RWPE1 (cell line): ENCODE results near the gene LPCAT3.

Experiments used
- CTCF ChIA-PET: fragments of 350-600 bp; sonication (Branson Sonifier 250); formaldehyde crosslinking; extraction: SDS; loops from one replicate; lab custom pipeline; 2021; lab: Yijun Ruan, JAX
- POLR2A ChIA-PET: fragments of 400-600 bp; formaldehyde crosslinking; extraction: SDS; loops from one replicate; lab custom pipeline; 2020; ENCODE audit warnings: antibody characterized with exemption; ENCODE audit not compliant: low non-redundant PET; lab: Yijun Ruan, JAX
- DNase-seq: peaks from one replicate; pipeline ENCODE4 v3.0.0; 2012; ENCODE audit warnings: low spot score
- H3K27ac ChIP-seq: fragments of 450-650 bp; 2 replicates; pipeline ENCODE4 v1.5.1; 2017
- TF ChIP-seq, protein P1 (sequence below): fragments of 450-650 bp; conservative IDR thresholded peaks from 2 replicates; pipeline ENCODE4 v1.5.1; 2017; ENCODE audit warnings: low read depth, mild to moderate bottlenecking

LPCAT3 gene

DNA sequence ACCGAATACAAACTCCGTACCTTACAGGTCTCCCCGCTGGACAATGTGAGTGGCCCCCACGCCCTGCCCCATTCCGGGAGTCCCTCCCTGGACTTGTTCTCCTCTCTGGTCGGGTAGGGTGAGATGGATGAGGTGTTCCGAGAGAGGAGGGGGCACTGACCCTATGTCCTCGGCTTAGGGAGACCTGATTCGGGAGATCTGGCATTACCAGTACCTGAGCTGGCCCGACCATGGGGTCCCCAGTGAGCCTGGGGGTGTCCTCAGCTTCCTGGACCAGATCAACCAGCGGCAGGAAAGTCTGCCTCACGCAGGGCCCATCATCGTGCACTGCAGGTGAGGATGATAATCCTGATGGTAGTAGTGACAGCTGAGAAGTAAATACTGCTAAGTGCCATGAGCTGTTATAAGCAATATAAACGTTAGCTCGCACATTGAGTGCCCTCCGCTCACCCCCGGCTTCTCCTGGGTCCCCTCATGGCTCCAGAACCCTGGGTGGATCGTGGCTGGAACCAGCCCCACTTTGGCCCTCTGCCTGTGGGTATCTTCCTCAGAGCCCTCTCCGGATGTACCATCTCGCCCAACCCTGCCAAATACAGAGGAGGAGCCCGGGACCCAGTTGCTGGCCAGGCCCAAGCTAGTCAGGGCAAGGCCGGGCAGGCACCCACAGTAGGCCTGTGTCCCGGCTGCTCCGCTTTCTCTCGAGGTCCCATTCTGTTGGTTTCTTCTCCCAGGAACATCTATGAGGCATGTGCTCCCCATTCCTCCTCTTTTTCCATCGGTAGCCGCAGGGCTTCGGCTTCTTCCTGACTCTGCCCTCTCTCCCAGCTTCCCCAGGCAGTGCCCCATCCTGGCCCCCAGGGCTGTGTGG is 60.3 kb downstream of the LPCAT3 start:
- TF ChIP-seq, protein P1, sequence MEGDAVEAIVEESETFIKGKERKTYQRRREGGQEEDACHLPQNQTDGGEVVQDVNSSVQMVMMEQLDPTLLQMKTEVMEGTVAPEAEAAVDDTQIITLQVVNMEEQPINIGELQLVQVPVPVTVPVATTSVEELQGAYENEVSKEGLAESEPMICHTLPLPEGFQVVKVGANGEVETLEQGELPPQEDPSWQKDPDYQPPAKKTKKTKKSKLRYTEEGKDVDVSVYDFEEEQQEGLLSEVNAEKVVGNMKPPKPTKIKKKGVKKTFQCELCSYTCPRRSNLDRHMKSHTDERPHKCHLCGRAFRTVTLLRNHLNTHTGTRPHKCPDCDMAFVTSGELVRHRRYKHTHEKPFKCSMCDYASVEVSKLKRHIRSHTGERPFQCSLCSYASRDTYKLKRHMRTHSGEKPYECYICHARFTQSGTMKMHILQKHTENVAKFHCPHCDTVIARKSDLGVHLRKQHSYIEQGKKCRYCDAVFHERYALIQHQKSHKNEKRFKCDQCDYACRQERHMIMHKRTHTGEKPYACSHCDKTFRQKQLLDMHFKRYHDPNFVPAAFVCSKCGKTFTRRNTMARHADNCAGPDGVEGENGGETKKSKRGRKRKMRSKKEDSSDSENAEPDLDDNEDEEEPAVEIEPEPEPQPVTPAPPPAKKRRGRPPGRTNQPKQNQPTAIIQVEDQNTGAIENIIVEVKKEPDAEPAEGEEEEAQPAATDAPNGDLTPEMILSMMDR, result no peak
- DNase-seq, result no peak
- ChIA-PET CTCF (no interaction called here), POLR2A (interaction anchor here (1.3 kb wide), 1 partner anchor 11 kb away, joined by 5 read pairs; no protein-coding TSS in a partner anchor)
- H3K27ac ChIP-seq, result peak overlapping the region; percentile 66

DNA sequence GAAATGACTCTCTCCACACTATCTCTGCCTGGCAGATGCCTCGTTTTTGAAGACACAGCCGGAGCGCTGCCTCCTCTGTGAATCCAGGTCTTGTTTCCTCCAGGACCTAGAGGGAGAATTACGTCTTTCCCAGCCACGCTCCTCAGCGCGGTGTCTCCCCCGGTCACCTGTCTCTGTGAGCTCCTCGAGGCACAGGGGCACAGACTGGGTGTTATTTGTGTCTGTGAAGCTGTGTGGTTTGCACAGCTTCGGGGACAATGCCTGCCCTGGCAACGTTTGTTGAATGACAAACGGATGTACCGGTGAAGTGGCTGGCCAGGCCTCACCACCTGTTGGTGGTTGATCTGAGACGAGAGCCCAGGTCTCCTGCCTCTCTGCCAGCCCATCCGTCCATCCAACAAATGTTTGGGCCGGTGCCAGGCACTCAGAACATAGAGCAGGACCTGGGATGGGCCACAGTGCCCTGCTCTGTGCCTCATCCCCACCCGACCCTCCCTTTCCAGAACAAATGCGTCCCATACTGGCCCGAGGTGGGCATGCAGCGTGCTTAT is 61.0 kb downstream of the LPCAT3 start:
- POLR2A ChIA-PET, result no interaction called here
- peak overlapping the region; percentile 66 for H3K27ac ChIP-seq
- CTCF ChIA-PET, result no interaction called here
- no peak for DNase-seq
- TF ChIP-seq, protein P1, result no peak

DNA sequence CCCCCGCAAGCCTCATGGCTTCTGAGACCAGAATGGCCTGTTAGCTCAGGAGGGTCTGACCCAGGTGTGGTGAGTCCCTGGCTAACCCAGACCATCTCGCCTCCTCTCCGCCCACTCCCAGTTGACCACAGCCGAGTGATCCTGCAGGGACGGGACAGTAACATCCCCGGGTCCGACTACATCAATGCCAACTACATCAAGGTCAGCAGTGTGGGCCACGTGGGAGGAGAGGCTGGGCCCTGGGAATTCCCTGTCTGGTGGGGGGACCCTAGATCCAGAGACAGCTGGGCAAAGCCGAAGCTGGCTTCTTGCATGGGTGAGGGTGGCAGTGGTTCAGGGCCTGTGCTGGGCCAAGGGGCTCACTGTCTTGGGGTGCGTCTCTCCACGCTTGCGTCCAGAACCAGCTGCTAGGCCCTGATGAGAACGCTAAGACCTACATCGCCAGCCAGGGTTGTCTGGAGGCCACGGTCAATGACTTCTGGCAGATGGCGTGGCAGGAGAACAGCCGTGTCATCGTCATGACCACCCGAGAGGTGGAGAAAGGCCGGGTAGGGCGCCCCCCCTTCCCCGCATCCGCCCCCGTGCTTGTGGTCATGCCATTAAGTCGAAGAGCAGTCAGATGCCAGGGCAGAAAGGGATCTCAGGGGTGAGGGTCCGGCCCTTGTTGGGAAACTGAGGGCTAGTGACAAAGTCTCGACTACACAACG is 62.1 kb downstream of the LPCAT3 start:
- DNase-seq, result no peak
- CTCF ChIA-PET, result no interaction called here
- no peak overlapping the region for H3K27ac ChIP-seq
- TF ChIP-seq, protein P1, result no peak
- POLR2A ChIA-PET, result no interaction called here

DNA sequence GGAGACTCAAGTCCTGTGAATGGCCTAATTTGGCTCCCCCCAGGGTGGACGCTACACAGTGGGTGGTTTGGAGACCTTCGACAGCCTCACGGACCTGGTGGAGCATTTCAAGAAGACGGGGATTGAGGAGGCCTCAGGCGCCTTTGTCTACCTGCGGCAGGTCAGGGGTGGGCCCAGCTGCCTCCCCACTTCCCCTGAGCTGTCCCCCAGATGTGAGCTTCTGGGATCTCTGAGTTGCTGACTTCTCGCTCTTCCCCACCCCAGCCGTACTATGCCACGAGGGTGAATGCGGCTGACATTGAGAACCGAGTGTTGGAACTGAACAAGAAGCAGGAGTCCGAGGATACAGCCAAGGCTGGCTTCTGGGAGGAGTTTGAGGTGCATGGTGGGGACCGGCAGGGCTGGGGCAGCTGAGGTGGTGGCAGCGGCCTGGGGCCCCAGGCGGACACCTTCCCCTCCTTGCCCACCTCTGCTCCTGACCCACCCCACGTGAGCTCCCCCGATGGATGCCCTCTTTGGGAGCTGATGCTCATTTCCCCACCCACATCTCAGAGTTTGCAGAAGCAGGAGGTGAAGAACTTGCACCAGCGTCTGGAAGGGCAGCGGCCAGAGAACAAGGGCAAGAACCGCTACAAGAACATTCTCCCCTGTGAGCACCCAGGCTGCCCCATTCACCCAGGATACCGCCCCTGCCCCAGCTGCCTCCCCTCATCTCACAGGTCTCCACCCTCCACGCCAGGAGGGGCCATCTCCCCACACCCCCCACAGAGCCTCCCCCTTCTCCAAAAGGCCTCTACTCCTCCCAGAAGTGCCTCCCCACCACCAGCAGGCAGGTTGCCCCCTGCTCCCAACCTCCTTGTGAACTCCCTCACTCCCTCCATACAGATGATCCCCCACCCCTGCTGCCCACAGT is 62.9 kb downstream of the LPCAT3 start:
- CTCF ChIA-PET, result no interaction called here

DNA sequence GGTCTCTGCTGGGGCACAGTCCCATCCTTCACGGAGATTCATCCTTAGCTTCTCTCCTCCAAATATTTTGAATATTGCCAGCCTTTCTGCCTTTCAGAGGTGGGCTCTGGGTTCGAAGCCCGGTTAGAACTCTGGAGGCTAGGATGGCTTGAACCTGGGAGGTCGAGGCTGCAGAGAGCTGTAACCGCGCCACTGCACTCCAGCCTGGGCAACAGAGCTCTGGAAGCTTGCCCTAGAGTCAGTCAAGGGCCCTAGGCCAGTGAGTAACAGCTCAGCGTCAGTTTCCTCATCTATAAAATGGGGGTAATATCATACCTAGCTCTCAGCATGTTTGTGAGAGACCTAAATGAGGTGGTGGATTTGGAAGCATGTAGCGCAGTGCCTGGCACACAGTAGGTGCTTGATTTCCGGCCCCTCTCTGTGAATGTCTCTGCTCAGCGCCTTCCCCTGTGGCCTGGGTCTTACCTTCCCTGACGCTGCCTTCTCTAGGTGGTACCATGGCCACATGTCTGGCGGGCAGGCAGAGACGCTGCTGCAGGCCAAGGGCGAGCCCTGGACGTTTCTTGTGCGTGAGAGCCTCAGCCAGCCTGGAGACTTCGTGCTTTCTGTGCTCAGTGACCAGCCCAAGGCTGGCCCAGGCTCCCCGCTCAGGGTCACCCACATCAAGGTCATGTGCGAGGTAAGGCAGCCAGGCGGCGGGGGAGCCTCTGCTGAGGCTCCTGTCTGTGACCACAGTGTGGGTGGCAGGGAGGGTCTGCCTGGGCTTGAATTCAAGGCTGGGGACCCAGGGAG is 63.8 kb downstream of the LPCAT3 start:
- DNase-seq, result no peak
- TF ChIP-seq, protein P1, result no peak
- CTCF ChIA-PET, result interaction anchor here (0.6 to 1.2 kb wide), 3 partner anchors 10 to 159 kb away, joined by 3 to 4 read pairs (median 3); no protein-coding TSS in a partner anchor
- POLR2A ChIA-PET, result interaction anchor here (0.6 kb wide), 1 partner anchor 9 kb away, joined by 3 read pairs; no protein-coding TSS in a partner anchor
- no peak overlapping the region for H3K27ac ChIP-seq

More for the DNA sequence above, 62.9 kb downstream of the LPCAT3 start:
- H3K27ac ChIP-seq, result no peak overlapping the region
- POLR2A ChIA-PET, result no interaction called here
- TF ChIP-seq, protein P1, result no peak
- DNase-seq, result no peak
